ENCODE data around the gene OR6C2. TPM values are rescaled to one million over a fixed set of nuclear protein-coding genes. Genes with fewer than 3 reads are reported as not detected.

The OR6C2 gene
- total RNA-seq = not detected

DNA sequence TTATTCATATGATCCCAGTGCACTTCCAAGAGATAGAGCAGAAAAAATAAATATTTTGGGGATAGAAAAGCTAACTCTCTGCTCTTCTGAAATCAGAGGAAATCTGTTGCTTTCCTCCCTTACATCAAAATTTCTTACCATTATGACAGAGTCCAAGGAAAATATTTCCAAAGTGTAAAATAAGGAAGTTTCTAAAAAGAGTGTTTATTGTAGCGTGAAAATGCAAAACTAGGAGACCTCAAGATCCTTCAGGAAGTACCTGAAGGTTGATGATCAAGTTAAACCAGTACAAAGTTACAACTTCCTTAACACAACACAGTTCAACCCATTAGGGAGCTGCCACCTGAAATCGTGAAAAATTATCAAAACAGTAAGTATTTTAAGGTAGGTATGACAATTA lies at the start of gene OR6C2:
TSS of gene OR6C2 (plus strand) at position 301 of the 400 bp plus-strand sequence. CDS start 8,138 bp downstream, outside the sequence.

DNA sequence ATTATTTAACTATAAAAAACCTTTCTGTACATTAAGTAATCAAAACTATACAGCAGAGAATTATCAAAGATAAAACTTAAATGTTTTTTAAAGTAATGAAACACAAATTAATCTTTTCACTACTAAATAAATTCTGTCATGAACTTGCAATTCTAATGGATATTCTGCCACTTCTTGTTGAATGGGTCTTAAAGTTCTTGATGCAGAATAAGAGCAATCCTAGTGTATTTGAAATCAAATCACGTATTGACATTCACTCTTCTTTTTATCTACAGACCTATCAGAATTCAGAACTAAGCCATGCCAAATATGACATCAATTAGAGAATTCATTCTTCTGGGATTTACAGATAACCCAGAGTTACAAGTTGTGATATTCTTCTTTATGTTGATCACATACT lies 43.6 kb upstream of the OR6C2 start, which contains the start of gene OR6C65:
TSS of gene OR6C65 (plus strand) at position 301 of the 400 bp plus-strand sequence. CDS start at position 301, 0 bp downstream.

DNA sequence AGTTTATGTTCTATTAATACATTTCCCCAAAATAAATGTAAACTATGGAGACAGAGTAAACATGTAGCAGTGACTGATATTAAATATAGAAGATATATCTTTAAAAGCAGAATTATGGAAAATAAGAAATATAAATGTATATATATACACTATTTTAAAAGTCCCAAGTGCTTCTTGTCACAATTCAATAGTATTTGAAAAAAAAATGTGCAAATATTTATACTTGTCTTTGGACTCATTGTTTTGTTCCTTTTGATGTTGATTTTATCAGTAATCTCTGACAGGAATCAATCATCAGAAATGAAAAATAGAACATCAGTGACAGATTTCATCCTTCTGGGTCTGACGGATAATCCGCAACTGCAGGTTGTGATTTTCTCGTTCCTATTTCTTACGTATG lies 17.9 kb upstream of the OR6C2 start, which contains the start of gene OR6C76:
TSS of gene OR6C76 (plus strand) at position 301 of the 400 bp plus-strand sequence. CDS start at position 301, 0 bp downstream.

DNA sequence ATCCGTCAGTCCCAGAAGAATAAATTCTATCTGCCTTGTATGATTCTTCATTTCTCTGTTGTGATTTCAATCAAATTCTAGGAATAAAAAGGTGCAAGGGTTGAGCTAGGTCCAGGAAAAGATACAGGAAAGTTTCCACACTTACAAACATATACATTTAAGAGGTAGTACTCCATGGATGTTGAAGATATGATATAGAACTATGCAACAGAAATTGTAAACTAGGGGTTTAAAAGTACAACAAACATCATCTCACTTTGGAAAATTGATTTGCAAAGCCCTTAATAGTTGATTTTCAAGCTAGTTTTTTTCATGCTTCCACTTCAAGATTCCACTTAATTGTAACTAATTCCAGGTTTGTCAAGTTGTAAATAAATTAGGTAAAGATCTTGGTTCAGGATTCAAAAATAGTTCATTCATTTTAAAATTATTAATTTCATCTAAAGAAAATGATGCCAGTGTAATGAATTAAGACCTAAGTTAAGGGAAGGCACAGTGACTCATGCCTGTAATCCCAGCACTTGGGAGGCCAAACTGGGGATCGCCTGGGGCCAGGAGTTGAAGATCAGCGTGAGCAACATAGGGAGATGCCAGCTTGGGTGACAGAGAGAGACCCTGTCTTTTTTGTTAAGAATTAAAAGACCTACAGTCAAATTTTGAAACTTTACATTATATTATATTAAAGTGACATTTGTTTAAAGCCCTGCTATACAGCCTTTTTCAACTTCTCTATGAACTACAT lies 26.4 kb downstream of the OR6C2 start, which contains the start of gene OR6C70:
TSS of gene OR6C70 (minus strand) at position 51 of the 742 bp plus-strand sequence. CDS start at position 51, 0 bp downstream.

DNA sequence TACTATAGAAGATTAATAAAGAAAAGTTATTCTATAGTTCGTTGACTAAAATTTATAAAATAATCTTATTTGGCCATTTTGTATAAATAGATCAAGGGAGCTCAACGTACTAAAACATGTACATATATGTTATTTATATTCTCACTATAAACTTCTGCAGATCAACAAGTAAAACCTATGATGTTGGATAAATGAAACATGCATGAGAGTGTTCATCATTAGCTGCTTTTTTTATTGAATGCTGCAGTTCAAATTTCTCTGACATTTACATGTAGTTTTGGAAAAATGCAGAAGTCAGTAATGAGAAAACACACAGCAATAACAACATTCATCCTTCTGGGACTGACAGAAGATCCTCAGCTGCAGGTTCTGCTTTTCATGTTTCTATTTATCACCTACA lies 48.2 kb downstream of the OR6C2 start, which contains the start of gene OR6C68:
TSS of gene OR6C68 (plus strand) at position 301 of the 400 bp plus-strand sequence. CDS start at position 301, 0 bp downstream.

Other genes with a start within 250 kb of the OR6C2 start
- not detected for gene OR10A7, start 223.1 kb upstream of the OR6C2 start, total RNA-seq
- gene OR6C74, start 199.5 kb upstream of the OR6C2 start, total RNA-seq = not detected
- gene OR6C6, start 147.5 kb upstream of the OR6C2 start, total RNA-seq = not detected
- not detected for gene OR6C1, start 129.7 kb upstream of the OR6C2 start, total RNA-seq
- gene OR6C3, start 113.3 kb upstream of the OR6C2 start, total RNA-seq = not detected
- gene OR6C75, start 81.1 kb upstream of the OR6C2 start, total RNA-seq = not detected
- gene OR6C65, start 43.5 kb upstream of the OR6C2 start, total RNA-seq = not detected
- gene OR6C76, start 17.8 kb upstream of the OR6C2 start, total RNA-seq = not detected
- gene OR6C70, start 26.1 kb downstream of the OR6C2 start, total RNA-seq = not detected
- gene OR6C68, start 48.3 kb downstream of the OR6C2 start, total RNA-seq = not detected
- not detected for gene OR6C4, start 105.5 kb downstream of the OR6C2 start, total RNA-seq
- not detected for gene OR2AP1, start 128.4 kb downstream of the OR6C2 start, total RNA-seq
- not detected for gene OR10P1, start 192.8 kb downstream of the OR6C2 start, total RNA-seq

All from activated naive CD4-positive, alpha-beta T cell treated with anti-CD3 and anti-CD28 coated beads, Interleukin-2, amount 10 ng/mL, durations not matched to agents 5 hours and 36 hours (primary cell).